ENCODE results near the gene RNF168.
"Not testable (repeated sequence)": the region's sequence is repeated elsewhere in the genome, so short reads cannot be mapped to it uniquely, and the experiment has no call there.

RNF168 gene

DNA sequence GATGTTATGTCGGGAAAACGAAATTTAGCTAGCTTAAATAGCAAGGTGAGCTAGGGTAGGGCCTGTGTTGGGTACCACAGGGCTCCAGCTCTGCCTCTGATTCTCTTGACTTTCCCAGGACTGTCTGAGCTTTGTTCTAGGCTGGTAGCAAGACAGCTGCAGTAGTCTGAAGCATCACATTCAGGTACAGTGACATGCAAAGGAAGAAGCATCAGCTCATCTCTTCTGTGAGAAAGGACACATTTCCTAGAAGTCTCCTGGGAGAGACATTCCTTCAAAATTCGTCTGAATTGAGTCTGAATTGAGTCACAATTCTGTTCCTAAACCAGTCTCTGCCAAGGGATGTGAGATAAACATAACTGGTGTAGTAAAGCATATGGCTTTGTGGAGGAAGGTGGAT, 62.9 kb downstream of the RNF168 start:
- peak in 1 of 2 donors; percentile 44 for DNase-seq (ENCODE audit: low read depth in 2 of 2)
- TF ChIP-seq CTCF (IDR thresholded peaks at IDR 0.05; ENCODE audit: low read depth, low read length): no peak
- H3K4me3 ChIP-seq (replicated peaks in 1 of 2; ENCODE audit: low read depth in 2 of 2, low read length in 2 of 2): no peak overlapping the region

- TF ChIP-seq CTCF (IDR thresholded peaks at IDR 0.05; ENCODE audit: low read depth, low read length): no peak
- DNase-seq (ENCODE audit: low read depth in 2 of 2): peak; percentile 73
- H3K4me3 ChIP-seq (replicated peaks in 1 of 2; ENCODE audit: low read depth in 2 of 2, low read length in 2 of 2): no peak overlapping the region
Measured at GRCh38 chr3:196440041-196440537, 63.5 kb downstream of the RNF168 start.

- TF ChIP-seq CTCF (IDR thresholded peaks at IDR 0.05; ENCODE audit: low read depth, low read length): no peak
- peak; percentile 94 to 96 for DNase-seq (ENCODE audit: low read depth in 2 of 2)
- H3K4me3 ChIP-seq (replicated peaks in 1 of 2; ENCODE audit: low read depth in 2 of 2, low read length in 2 of 2): peak within 1 kb of the TSS; percentile 92 to 99
Measured at GRCh38 chr3:196432137-196432879, 71.3 kb downstream of the RNF168 start, which contains the start of gene UBXN7. Gene UBXN7 (minus strand): TSS chr3:196432427. CDS start chr3:196432399, 28 bp downstream.

DNA sequence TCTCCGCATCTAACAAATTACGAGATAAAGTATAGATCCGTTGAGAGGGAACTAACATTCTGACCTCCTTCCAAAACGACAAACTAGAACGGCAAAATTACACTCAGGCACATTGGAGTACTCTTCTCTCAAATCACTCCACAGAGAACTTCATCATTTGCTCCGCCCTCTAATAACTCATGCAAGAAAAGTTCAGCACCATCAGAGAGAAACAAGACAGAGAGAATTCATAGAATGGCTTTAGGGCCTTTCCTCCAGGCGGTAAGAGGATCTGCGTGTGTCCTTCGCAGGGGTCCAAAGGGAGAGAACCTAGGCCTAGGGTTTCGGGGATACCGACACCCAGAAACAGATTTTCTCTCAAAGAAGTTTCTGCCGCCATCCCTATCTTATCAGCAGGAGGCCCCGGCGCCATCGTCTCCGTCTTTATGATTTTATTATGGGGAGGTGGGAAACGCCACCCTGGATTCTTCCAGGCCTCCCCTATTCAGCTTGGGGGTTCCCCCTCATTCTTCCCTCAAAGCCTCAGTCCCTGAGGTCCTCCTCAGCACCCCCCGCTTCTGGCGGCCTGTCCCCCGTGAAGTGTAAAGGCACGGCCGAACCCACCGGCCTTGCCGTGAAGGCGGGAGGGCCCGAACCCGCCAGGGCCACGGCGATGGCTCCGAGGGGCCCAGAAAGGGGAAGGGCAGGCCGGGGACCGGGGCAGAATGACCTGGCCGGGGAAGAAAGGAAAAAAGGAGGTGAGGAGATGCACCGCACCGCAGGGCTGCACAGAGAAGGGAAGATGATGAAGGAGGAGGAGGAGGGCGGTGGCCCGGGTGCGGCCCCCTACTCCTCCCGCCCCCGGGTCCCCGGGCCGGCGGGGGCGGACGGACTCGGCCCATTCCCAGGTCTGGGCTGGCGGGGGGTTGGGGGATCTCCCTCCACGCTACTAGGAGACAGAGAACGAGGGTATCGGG, 72.1 kb downstream of the RNF168 start:
- H3K4me3 ChIP-seq (replicated peaks in 1 of 2; ENCODE audit: low read depth in 2 of 2, low read length in 2 of 2): peak overlapping the region; percentile 92 to 99
- no peak for TF ChIP-seq CTCF (IDR thresholded peaks at IDR 0.05; ENCODE audit: low read depth, low read length)
- DNase-seq (ENCODE audit: low read depth in 2 of 2): peak; percentile 69

DNA sequence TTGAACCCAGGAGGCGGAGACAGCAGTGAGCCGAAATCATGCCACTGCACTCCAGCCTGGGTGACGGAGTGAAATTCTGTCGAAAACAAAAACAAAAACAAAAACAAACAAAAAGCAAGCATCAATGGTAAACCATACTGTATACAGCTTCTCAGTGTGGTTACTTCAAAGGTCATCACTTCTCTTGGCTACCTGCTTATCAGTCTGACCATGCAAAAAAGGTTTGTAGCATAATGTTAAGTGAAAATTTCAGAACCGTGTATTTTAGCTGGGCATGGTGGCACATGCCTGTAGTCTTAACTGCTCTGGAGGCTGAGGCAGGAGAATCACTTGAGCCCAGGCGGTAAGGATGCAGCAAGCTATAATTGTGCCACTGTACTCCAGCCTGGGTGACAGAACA, 75.5 kb downstream of the RNF168 start:
- no peak overlapping the region for H3K4me3 ChIP-seq (replicated peaks in 1 of 2; ENCODE audit: low read depth in 2 of 2, low read length in 2 of 2)
- DNase-seq (ENCODE audit: low read depth in 2 of 2): no peak
- TF ChIP-seq CTCF (IDR thresholded peaks at IDR 0.05; ENCODE audit: low read depth, low read length): no peak

GRCh38 chr3:196424421-196424820, 79.1 kb downstream of the RNF168 start:
- not testable (repeated sequence) for H3K4me3 ChIP-seq (replicated peaks in 1 of 2; ENCODE audit: low read depth in 2 of 2, low read length in 2 of 2); DNase-seq (ENCODE audit: low read depth in 2 of 2)

Measured in cardiac fibroblast (primary cell).